HFF-Myc (cell line): ENCODE results near the gene LSM14A.
A peak's percentile ranks its signal among the peaks of the same experiment; 100 is the strongest.
"Not testable (repeated sequence)": the region's sequence is repeated elsewhere in the genome, so short reads cannot be mapped to it uniquely, and the experiment has no call there.

ENCODE experiments used
- DNase-seq: peaks from one replicate; pipeline ENCODE4 v3.0.0-alpha.2; 2011; ENCODE audit warnings: low read depth; ENCODE audit errors: extremely low read depth
- H3K4me3 ChIP-seq: replicated peaks from 2 replicates; pipeline ENCODE4 v1.5.1; 2011; ENCODE audit warnings: low read depth, mild to moderate bottlenecking, control low read depth, low read length
- CTCF ChIP-seq: IDR thresholded peaks from 2 replicates; pipeline ENCODE4 v1.5.1; 2012; ENCODE audit warnings: mild to moderate bottlenecking, low read depth, low read length, control low read depth; ENCODE audit errors: missing control alignments

Gene LSM14A

GRCh38 chr19:34237283-34237682 is 65.0 kb downstream of the LSM14A start:
- TF ChIP-seq CTCF, result no peak
- no peak overlapping the region for H3K4me3 ChIP-seq
- DNase-seq, result no peak

DNA sequence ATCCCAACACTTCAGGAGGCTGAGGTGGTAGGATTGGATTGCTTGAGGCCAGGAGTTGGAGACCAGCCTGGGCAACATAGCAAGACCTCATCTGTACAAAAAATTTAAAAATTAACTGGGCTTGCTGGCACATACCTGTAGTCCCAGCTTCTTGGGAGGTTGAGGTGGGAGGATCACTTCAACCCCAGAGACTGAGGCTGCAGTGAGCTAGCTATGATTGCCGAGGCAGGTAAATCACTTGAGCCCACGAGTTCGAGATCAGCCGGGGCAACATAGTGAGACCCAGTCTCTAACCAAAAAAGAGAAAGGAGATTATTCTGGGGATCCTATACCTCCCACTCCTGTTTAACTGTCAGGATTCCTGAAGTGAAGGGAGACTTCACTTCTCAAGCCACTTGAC is 65.6 kb downstream of the LSM14A start:
- no peak overlapping the region for H3K4me3 ChIP-seq
- DNase-seq, result no peak
- TF ChIP-seq CTCF, result no peak

DNA sequence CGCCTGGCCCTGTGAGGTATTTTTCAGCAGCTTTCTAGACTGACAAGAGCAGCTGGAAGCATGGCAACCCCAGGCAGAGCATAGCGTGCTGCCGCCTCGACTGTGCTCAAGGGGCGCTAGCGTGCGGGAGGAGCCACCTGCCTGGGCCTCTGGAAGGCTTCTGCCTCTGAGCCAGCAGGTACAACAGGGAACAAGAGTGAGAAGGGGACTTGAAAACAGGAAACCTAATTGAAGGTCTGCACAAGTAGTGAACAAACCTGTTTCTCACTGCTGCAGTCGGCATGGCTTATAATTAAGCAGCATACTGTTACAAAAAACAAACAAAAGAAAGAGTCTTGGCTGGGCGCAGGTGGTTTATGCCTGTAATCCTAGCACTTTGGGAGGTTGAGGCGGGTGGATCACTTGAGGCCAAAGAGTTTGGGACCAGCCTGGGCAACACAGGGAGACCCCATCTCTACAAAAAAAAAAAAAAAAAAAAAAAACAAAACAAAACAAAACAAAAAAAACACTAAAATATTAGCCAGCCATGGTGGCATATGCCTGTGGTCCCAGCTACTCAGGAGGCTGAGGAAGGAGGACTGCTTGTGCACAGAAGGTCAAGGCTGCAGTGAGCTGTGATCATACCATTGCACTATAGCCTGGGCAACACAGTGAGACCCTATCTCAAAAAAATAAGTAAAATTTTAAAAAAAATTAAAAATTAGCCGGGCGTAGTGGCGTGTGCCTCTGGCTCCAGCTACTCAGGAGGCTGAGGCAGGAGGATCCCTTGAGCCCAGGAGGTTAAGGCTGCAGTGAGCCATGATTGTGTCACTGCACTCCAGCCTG is 69.4 kb downstream of the LSM14A start:
- DNase-seq, result no peak
- TF ChIP-seq CTCF, result peak; percentile 56
- no peak overlapping the region for H3K4me3 ChIP-seq

GRCh38 chr19:34243138-34243875 is 71.0 kb downstream of the LSM14A start:
- H3K4me3 ChIP-seq, DNase-seq: not testable (repeated sequence)

DNA sequence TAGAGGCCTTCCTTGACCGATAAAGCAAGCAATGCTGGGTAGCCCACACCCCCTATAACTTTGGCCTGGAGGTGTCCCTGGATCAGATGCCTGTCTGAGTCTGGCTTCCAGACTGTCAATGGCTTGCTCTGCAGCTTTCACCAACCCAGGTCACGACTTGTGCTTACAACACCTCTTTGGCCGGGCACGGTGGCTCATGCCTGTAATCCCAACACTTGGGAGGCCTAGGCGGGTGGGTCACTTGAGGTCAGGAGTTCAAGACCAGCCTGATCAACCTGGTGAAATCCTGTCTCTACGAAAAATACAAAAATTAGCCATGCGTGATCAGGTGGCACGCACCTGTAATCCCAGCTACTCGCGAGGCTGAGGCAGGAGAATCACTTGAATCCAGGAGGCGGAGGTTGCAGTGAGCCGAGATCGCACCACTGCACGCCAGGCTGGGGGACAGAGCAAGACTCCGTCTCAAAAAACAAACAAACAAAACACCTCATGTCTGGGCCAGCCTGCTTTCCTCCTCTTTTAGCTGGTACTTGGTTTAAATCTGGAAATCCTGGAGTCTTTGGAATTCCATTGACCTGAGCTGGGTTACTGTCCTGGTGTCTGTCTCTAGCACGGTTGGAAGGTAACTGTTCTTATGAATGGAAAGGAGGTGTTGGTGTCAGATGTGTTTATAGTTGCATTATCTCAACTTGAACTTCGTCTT is 71.7 kb downstream of the LSM14A start:
- no peak for TF ChIP-seq CTCF
- no peak for DNase-seq
- no peak overlapping the region for H3K4me3 ChIP-seq

DNA sequence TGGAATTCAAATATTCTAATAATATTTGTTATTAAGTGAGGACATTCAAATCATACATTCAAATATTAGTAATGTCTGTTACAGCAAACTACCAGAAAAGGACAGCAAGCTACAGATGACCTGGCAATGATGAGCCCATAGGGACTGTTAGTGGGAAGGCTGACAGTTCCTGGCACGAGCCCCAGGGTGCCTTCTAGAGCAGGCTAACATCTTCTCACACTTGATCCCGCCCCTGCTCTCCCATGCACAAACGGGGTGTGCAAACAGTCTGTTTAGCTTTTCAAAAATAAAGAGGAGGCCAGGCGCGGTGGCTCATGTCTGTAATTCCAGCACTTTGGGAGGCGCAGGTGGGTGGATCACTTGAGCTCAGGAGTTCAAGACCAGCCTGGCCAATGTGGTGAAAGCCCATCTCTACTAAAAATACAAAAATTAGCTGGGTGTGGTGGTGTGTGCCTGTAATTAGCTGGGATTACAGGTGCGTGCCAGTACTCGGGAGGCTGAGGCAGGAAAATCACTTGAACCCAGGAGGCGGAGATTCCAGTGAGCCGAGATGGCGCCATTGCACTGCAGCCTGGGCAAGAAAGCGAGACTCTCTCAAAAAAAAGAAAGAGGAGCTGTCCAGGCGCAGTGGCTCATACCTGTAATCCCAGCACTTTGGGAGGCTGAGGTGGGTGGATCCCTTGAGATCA is 72.5 kb downstream of the LSM14A start:
- no peak overlapping the region for H3K4me3 ChIP-seq
- DNase-seq, result no peak
- no peak for TF ChIP-seq CTCF

DNA sequence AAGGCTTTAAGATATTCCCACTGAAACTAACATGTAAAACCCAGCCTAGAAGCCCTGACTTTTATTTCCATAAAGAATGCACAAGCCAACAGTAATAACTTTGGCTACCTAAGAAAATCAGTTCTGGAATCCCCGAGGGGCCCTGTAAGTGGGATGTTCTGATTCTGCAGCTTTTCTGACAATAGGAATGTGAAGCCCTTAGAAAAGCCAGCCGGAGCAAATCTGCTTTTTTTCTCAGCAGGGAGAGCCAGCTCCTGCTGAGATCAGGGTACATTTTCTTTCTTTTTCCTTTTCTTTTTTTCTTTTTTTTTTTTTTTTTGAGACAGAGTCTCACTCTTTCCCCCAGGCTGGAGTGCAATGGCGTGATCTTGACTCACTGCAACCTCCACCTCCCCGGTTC is 74.0 kb downstream of the LSM14A start:
- DNase-seq, result no peak
- no peak for TF ChIP-seq CTCF
- H3K4me3 ChIP-seq, result no peak overlapping the region
